H1 (cell line): Measurements from ENCODE around the gene RBM15. TPM values are rescaled to one million over a fixed set of nuclear protein-coding genes. Genes with fewer than 3 reads are reported as not detected.

Experiments
- CTCF ChIA-PET: fragments of 300-600 bp; sonication (Branson Sonifier 250); formaldehyde crosslinking; loops from one replicate; lab custom pipeline; 2021; ENCODE audit not compliant: partially characterized antibody; lab: Charles Lee
- POLR2A ChIA-PET: fragments of 300-600 bp; sonication (Branson Sonifier 250); formaldehyde crosslinking; loops from one replicate; lab custom pipeline; 2021; ENCODE audit warnings: inconsistent platforms; ENCODE audit not compliant: partially characterized antibody; lab: Charles Lee
- DNase-seq, 2 experiments: peaks; one replicate each; pipeline versions ENCODE4 v3.0.0 to v3.0.0-alpha.2; 2010 to 2022; ENCODE audit warnings: low spot score in 2 of 2, low read depth in 1 of 2, mixed read lengths in 1 of 2
- FAIRE-seq: peaks from 2 replicates; lab custom pipeline; 2011; peaks lifted over from hg19 to GRCh38; lab: Jason Lieb, UNC
- H2AFZ ChIP-seq: 2 replicates; pipeline ENCODE4 v1.8.1; 2012; ENCODE audit warnings: low read length, inconsistent platforms
- H2AK5ac ChIP-seq: 2 replicates; pipeline ENCODE4 v1.6.1; 2013; ENCODE audit warnings: low read depth, low read length
- H2BK120ac ChIP-seq: replicated peaks from 2 replicates; pipeline ENCODE3; 2013; ENCODE audit warnings: low read depth, low read length, inconsistent platforms
- H2BK12ac ChIP-seq: 2 replicates; pipeline ENCODE4 v1.6.1; 2013; ENCODE audit warnings: low read depth, low read length
- H2BK15ac ChIP-seq: 2 replicates; pipeline ENCODE4 v1.6.1; 2013; ENCODE audit warnings: low read length
- H2BK20ac ChIP-seq: 2 replicates; pipeline ENCODE4 v1.6.1; 2013; ENCODE audit warnings: low read length
- H2BK5ac ChIP-seq: 2 replicates; pipeline ENCODE4 v1.6.1; 2013; ENCODE audit warnings: low read depth, low read length
- H3K14ac ChIP-seq: 2 replicates; pipeline ENCODE4 v1.6.1; 2013; ENCODE audit warnings: inconsistent platforms; ENCODE audit not compliant: insufficient read length
- H3K18ac ChIP-seq: 2 replicates; pipeline ENCODE4 v1.6.1; 2013; ENCODE audit warnings: low read length; ENCODE audit errors: extremely low read depth
- H3K23ac ChIP-seq: 2 replicates; pipeline ENCODE4 v1.6.1; 2013; ENCODE audit warnings: inconsistent platforms; ENCODE audit not compliant: insufficient read length
- H3K23me2 ChIP-seq: 2 replicates; pipeline ENCODE4 v1.6.1; 2013; ENCODE audit warnings: low read depth, low read length
- H3K27ac ChIP-seq: 2 replicates; pipeline ENCODE4 v1.6.1; 2011; ENCODE audit warnings: low read depth, low read length, inconsistent platforms
- H3K27me3 ChIP-seq, 4 experiments: replicated peaks in 1 of 4; 1 replicate in 1 of 4; 2 replicates in 3 of 4; pipeline versions ENCODE4 v1.6.1 to v1.8.1; 2011 to 2013; ENCODE audit warnings: low read length in 3 of 4, mild to moderate bottlenecking in 3 of 4, inconsistent platforms in 2 of 4, mixed read lengths in 2 of 4, moderate library complexity in 1 of 4; ENCODE audit not compliant: control insufficient read depth in 3 of 4, insufficient read depth in 3 of 4; ENCODE audit errors: extremely low read depth in 1 of 4
- H3K36me3 ChIP-seq, 4 experiments: 2 replicates each; pipeline versions ENCODE4 v1.6.1 to v1.8.1; 2011 to 2013; ENCODE audit warnings: mild to moderate bottlenecking in 4 of 4, low read length in 3 of 4, moderate library complexity in 2 of 4, control low read depth in 1 of 4, inconsistent platforms in 1 of 4; ENCODE audit not compliant: insufficient read depth in 4 of 4, control insufficient read depth in 2 of 4
- H3K4ac ChIP-seq: replicated peaks from 2 replicates; pipeline ENCODE3; 2013; ENCODE audit warnings: low read length, low read depth, mixed read lengths, inconsistent platforms; ENCODE audit not compliant: insufficient read length
- H3K4me1 ChIP-seq, 4 experiments: replicated peaks in 1 of 4; 1 replicate in 1 of 4; 2 replicates in 3 of 4; pipeline versions ENCODE4 v1.6.1 to v1.8.1; 2011 to 2013; ENCODE audit warnings: low read length in 3 of 4, inconsistent platforms in 2 of 4, mixed read lengths in 1 of 4; ENCODE audit not compliant: insufficient read depth in 4 of 4, control insufficient read depth in 3 of 4
- H3K4me2 ChIP-seq, 2 experiments: 2 replicates each; pipeline versions ENCODE4 v1.6.1 to v1.8.1; 2011 to 2013; ENCODE audit warnings: low read depth in 2 of 2, low read length in 2 of 2, control low read depth in 1 of 2, inconsistent platforms in 1 of 2, mild to moderate bottlenecking in 1 of 2; ENCODE audit not compliant: insufficient read depth in 1 of 2
- H3K4me3 ChIP-seq, 4 experiments: fragments of 200-600, 300-600 bp in 1 of 4; sonication (generic), shearing (Covaris generic), sonication (Bioruptor Twin) in 1 of 4; 2 replicates each; pipeline versions ENCODE4 v1.5.1 to v1.8.1; 2011 to 2016; ENCODE audit warnings: low read length in 4 of 4, low read depth in 3 of 4, control low read depth in 2 of 4, inconsistent platforms in 2 of 4, mild to moderate bottlenecking in 2 of 4, mixed read lengths in 1 of 4, moderate library complexity in 1 of 4; ENCODE audit not compliant: insufficient read depth in 2 of 4; ENCODE audit errors: extremely low read depth in 1 of 4
- H3K56ac ChIP-seq: replicated peaks from 2 replicates; pipeline ENCODE3; 2013; ENCODE audit warnings: low read depth, mild to moderate bottlenecking, mixed read lengths, low read length, inconsistent platforms; ENCODE audit not compliant: insufficient read length
- H3K79me1 ChIP-seq: 2 replicates; pipeline ENCODE4 v1.6.1; 2013; ENCODE audit warnings: low read depth, low read length, control low read depth
- H3K79me2 ChIP-seq, 2 experiments: 2 replicates each; pipeline versions ENCODE4 v1.6.1 to v1.8.1; 2012 to 2013; ENCODE audit warnings: low read length in 2 of 2, mild to moderate bottlenecking in 2 of 2, inconsistent platforms in 1 of 2; ENCODE audit not compliant: insufficient read depth in 2 of 2, control insufficient read depth in 1 of 2
- H3K9ac ChIP-seq, 4 experiments: replicated peaks in 1 of 4; 1 replicate in 1 of 4; 2 replicates in 3 of 4; pipeline versions ENCODE4 v1.6.1 to v1.8.1; 2011 to 2013; ENCODE audit warnings: low read depth in 3 of 4, low read length in 3 of 4, control low read depth in 2 of 4, mild to moderate bottlenecking in 2 of 4, moderate library complexity in 2 of 4, inconsistent platforms in 1 of 4; ENCODE audit errors: extremely low read depth in 1 of 4
- H3K9me3 ChIP-seq, 2 experiments: 2 replicates each; pipeline versions ENCODE4 v1.6.1 to v1.8.1; 2012 to 2013; ENCODE audit warnings: mild to moderate bottlenecking in 2 of 2, moderate library complexity in 2 of 2, control low read depth in 1 of 2, inconsistent platforms in 1 of 2, low read depth in 1 of 2, low read length in 1 of 2, mixed read lengths in 1 of 2; ENCODE audit not compliant: insufficient read depth in 2 of 2
- H4K20me1 ChIP-seq, 2 experiments: replicated peaks in 1 of 2; 2 replicates each; pipeline versions ENCODE3 to v1.8.1; 2011 to 2013; ENCODE audit warnings: inconsistent platforms in 2 of 2, low read length in 2 of 2, mild to moderate bottlenecking in 1 of 2; ENCODE audit not compliant: insufficient read depth in 2 of 2, control insufficient read depth in 1 of 2
- H4K5ac ChIP-seq: 2 replicates; pipeline ENCODE4 v1.6.1; 2013; ENCODE audit warnings: low read length, low read depth, mixed read lengths, inconsistent platforms; ENCODE audit not compliant: insufficient read length
- H4K8ac ChIP-seq: 2 replicates; pipeline ENCODE4 v1.8.0; 2013; ENCODE audit warnings: mild to moderate bottlenecking, moderate library complexity, low read length, inconsistent platforms; ENCODE audit not compliant: insufficient read depth; ENCODE audit errors: extremely low read depth
- H4K91ac ChIP-seq: replicated peaks from 2 replicates; pipeline ENCODE3; 2013; ENCODE audit warnings: low read length, mixed read lengths, inconsistent platforms; ENCODE audit not compliant: insufficient read length
- POLR2AphosphoS5 ChIP-seq: IDR thresholded peaks from 2 replicates; pipeline ENCODE4 v1.6.1; 2011; ENCODE audit warnings: low read depth, low read length
- SRF ChIP-seq: IDR thresholded peaks from 2 replicates; pipeline ENCODE4 v1.6.1; 2011; ENCODE audit warnings: mild to moderate bottlenecking, low read depth, low read length, moderate library complexity
- TAF1 ChIP-seq: IDR thresholded peaks from 2 replicates; pipeline ENCODE4 v1.6.1; 2011; ENCODE audit warnings: mild to moderate bottlenecking, low read depth, low read length
- WGBS, 2 experiments: shearing (Covaris generic) in 1 of 2; methylation state at CpG; one replicate each; pipeline versions ENCODE4 v1.1.6 to v1.1.7; 2013 to 2015; ENCODE audit warnings: low lambda C conversion rate in 2 of 2, mixed read lengths in 2 of 2, inconsistent platforms in 1 of 2, low coverage in 1 of 2, missing lambda C conversion rate in 1 of 2; ENCODE audit not compliant: insufficient replicate concordance in 2 of 2, insufficient coverage in 1 of 2, insufficient read length in 1 of 2; ENCODE audit errors: extremely low coverage in 1 of 2, missing lambda C conversion rate in 1 of 2; 5-methylcytosine and 5-hydroxymethylcytosine counted together
- polyA plus RNA-seq, 7 experiments: library from polyadenylated mRNA; depleted of rRNA in 3 of 7; stranded (reverse) in 5 of 7; unstranded in 2 of 7; fragments of >200 nt in 5 of 7; fragments of 200-250 nt in 2 of 7; gene quantifications; 1 replicate in 5 of 7; 2 replicates in 1 of 7; 4 replicates in 1 of 7; pipeline versions ENCODE4 v1.2.1 to v1.2.3, GENCODE V29; 2011 to 2013; ENCODE audit warnings: missing spikeins in 2 of 7, mixed read lengths in 2 of 7
- total RNA-seq: library from RNA; stranded (reverse); fragmentation: NEBNext Ultra II Directional; extraction: Animal tissue kit (Norgen Biotek cat#: 25700); gene quantifications from 2 replicates; pipeline ENCODE4 v1.2.1, GENCODE V29; 2021

Gene RBM15
- total and polyA plus RNA-seq, 2 of the 8 experiments (the other 6 are each of a cell fraction or from before 2014, with no cell fraction given) = 13.5 to 44.9 TPM

DNA sequence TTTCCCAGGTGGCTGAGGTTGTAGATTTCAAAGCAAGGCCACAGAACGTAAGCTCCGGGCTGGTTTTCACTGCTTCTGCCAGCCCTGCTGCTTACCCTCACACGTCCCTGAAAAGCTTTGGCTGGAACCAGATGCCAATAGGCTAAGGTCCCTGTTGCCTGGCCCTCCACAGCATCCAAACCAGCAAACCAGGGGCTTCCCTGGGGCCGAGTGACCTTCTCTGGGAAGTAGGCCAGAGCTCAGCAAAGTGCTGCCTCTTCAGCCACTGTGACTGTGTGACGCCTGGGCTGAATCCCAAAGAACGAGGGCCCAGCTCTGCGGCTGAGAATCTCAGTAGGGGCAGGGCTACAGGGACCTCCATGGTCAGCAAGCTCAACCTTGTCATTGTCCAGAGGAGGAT lies 28.9 kb upstream of the RBM15 start:
- no peak overlapping the region for H3K18ac ChIP-seq
- H4K5ac ChIP-seq = no peak overlapping the region
- no peak overlapping the region for H2BK5ac ChIP-seq
- H2AFZ ChIP-seq = no peak overlapping the region
- H2BK20ac ChIP-seq = no peak overlapping the region
- no peaks in the 10 kb centered on the region for H3K36me3 ChIP-seq
- H3K23me2 ChIP-seq = no peaks in the 10 kb centered on the region
- H2BK12ac ChIP-seq = no peak overlapping the region
- H3K79me1 ChIP-seq = no peaks in the 10 kb centered on the region
- H3K9ac ChIP-seq = no peak overlapping the region
- no peak overlapping the region for H3K4ac ChIP-seq
- no peak overlapping the region for H3K4me2 ChIP-seq
- H2BK120ac ChIP-seq = no peak overlapping the region
- no peaks in the 10 kb centered on the region for H3K9me3 ChIP-seq
- no peak overlapping the region for H2AK5ac ChIP-seq
- H4K20me1 ChIP-seq = no peaks in the 10 kb centered on the region
- no peak overlapping the region; the same call in 1 of the 2 replicates for H4K8ac ChIP-seq
- no peak overlapping the region for H3K14ac ChIP-seq
- no peak overlapping the region for H3K4me3 ChIP-seq
- ChIA-PET POLR2A (interaction anchor here (0.6 to 1.5 kb wide), 4 partner anchors 11 to 101 kb away, joined by 3 to 8 read pairs (median 5); partner anchors contain the start of gene RBM15), CTCF (interaction anchor here (0.5 to 34.1 kb wide), 30 partner anchors 8 to 1086 kb away, joined by 3 to 1001 read pairs (median 4); partner anchors contain the start of genes KCNC4 and RBM15)
- H3K79me2 ChIP-seq = no peaks in the 10 kb centered on the region
- H3K27me3 ChIP-seq = no peaks in the 10 kb centered on the region; a peak in 2 of 7 replicates
- FAIRE-seq (no peak), DNase-seq (no peak)
- H3K23ac ChIP-seq = no peak overlapping the region
- no peak overlapping the region for H2BK15ac ChIP-seq
- peaks cover 0 to 7% (median 4%) of the 10 kb centered on the region in 4 experiments; a peak in 5 of 7 replicates for H3K4me1 ChIP-seq
- no peak for TF ChIP-seq POLR2AphosphoS5
- TF ChIP-seq SRF = no peak
- TF ChIP-seq TAF1 = no peak
- no peak overlapping the region for H3K27ac ChIP-seq
- 83% methylated on average over 7 of the region's 7 CpGs; no CpG with 5 or more reads in 1 of the 2 experiments for WGBS, 2 experiments
- no peak overlapping the region for H4K91ac ChIP-seq
- no peak overlapping the region for H3K56ac ChIP-seq
